ENCODE measurements around the gene SORT1.

GRCh38 chr1:109281680-109282496, 115.8 kb downstream of the SORT1 start:
- TF ChIP-seq, protein P1, sequence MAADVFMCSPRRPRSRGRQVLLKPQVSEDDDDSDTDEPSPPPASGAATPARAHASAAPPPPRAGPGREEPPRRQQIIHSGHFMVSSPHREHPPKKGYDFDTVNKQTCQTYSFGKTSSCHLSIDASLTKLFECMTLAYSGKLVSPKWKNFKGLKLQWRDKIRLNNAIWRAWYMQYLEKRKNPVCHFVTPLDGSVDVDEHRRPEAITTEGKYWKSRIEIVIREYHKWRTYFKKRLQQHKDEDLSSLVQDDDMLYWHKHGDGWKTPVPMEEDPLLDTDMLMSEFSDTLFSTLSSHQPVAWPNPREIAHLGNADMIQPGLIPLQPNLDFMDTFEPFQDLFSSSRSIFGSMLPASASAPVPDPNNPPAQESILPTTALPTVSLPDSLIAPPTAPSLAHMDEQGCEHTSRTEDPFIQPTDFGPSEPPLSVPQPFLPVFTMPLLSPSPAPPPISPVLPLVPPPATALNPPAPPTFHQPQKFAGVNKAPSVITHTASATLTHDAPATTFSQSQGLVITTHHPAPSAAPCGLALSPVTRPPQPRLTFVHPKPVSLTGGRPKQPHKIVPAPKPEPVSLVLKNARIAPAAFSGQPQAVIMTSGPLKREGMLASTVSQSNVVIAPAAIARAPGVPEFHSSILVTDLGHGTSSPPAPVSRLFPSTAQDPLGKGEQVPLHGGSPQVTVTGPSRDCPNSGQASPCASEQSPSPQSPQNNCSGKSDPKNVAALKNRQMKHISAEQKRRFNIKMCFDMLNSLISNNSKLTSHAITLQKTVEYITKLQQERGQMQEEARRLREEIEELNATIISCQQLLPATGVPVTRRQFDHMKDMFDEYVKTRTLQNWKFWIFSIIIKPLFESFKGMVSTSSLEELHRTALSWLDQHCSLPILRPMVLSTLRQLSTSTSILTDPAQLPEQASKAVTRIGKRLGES (CRISPR knock-in tag; IDR thresholded peaks at IDR 0.05; ENCODE audit: borderline replicate concordance): no peak
- TF ChIP-seq ZNF746 (CRISPR knock-in tag; IDR thresholded peaks at IDR 0.05): no peak
- no peak for TF ChIP-seq GABPA (IDR thresholded peaks at IDR 0.05; ENCODE audit: low read depth, low read length)
- no peak for TF ChIP-seq GABPA (CRISPR knock-in tag; IDR thresholded peaks at IDR 0.05; ENCODE audit: low read depth)
- TF ChIP-seq ATF7 (IDR thresholded peaks at IDR 0.05): no peak
- no peak for TF ChIP-seq ATF7 (CRISPR knock-in tag; IDR thresholded peaks at IDR 0.05)
- no peak for TF ChIP-seq POLR2A (IDR thresholded peaks at IDR 0.05; ENCODE audit: insufficient read depth in 1 of 2, low read depth in 2 of 2, low read length in 2 of 2)
- no peak for TF ChIP-seq CEBPZ (IDR thresholded peaks at IDR 0.05; ENCODE audit: low read length)
- no peak for TF ChIP-seq CREB3 (CRISPR knock-in tag; IDR thresholded peaks at IDR 0.05)
- TF ChIP-seq TRIM22 (IDR thresholded peaks at IDR 0.05): no peak
- TF ChIP-seq ZFP91 (CRISPR knock-in tag; IDR thresholded peaks at IDR 0.05; ENCODE audit: borderline replicate concordance): no peak
- TF ChIP-seq, protein P2, sequence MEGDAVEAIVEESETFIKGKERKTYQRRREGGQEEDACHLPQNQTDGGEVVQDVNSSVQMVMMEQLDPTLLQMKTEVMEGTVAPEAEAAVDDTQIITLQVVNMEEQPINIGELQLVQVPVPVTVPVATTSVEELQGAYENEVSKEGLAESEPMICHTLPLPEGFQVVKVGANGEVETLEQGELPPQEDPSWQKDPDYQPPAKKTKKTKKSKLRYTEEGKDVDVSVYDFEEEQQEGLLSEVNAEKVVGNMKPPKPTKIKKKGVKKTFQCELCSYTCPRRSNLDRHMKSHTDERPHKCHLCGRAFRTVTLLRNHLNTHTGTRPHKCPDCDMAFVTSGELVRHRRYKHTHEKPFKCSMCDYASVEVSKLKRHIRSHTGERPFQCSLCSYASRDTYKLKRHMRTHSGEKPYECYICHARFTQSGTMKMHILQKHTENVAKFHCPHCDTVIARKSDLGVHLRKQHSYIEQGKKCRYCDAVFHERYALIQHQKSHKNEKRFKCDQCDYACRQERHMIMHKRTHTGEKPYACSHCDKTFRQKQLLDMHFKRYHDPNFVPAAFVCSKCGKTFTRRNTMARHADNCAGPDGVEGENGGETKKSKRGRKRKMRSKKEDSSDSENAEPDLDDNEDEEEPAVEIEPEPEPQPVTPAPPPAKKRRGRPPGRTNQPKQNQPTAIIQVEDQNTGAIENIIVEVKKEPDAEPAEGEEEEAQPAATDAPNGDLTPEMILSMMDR (CRISPR knock-in tag; IDR thresholded peaks at IDR 0.05): no peak
- TF ChIP-seq RNF2 (conservative IDR thresholded peaks at IDR 0.05; ENCODE audit: low read depth): no peak
- TF ChIP-seq TAF15 (IDR thresholded peaks at IDR 0.05; ENCODE audit: low read depth, low read length, poor library complexity, severe bottlenecking): no peak
